Neural progenitor cell (in vitro differentiated cells): ENCODE results near the gene AUTS2. TPM values are rescaled to one million over a fixed set of nuclear protein-coding genes. Genes with fewer than 3 reads are reported as not detected.
A peak's percentile ranks its signal among the peaks of the same experiment; 100 is the strongest.

Experiments used
- DNase-seq: peaks from one replicate; pipeline ENCODE4 v3.0.0-alpha.2; 2016; ENCODE audit warnings: low spot score
- H2AFZ ChIP-seq: fragments of 200-600 bp; sonication (generic); replicated peaks from 2 replicates; pipeline ENCODE4 v1.6.1; 2016; ENCODE audit warnings: antibody characterized with exemption
- H3F3A ChIP-seq: fragments of 200-600 bp; sonication (generic); 2 replicates; pipeline ENCODE4 v1.6.1; 2016; ENCODE audit warnings: antibody characterized with exemption, low read depth
- H3K27ac ChIP-seq: fragments of 200-600 bp; sonication (generic); 2 replicates; pipeline ENCODE4 v1.5.1; 2016; ENCODE audit warnings: mild to moderate bottlenecking
- H3K27me3 ChIP-seq: fragments of 200-600 bp; sonication (generic); 2 replicates; pipeline ENCODE4 v1.6.1; 2016; ENCODE audit warnings: mild to moderate bottlenecking, moderate library complexity
- H3K36me3 ChIP-seq: fragments of 200-600 bp; sonication (generic); 2 replicates; pipeline ENCODE4 v1.5.1; 2016
- H3K4me1 ChIP-seq: fragments of 200-600 bp; sonication (generic); 2 replicates; pipeline ENCODE4 v1.6.1; 2016; ENCODE audit warnings: mixed run types
- H3K4me2 ChIP-seq: fragments of 200-600 bp; sonication (generic); 2 replicates; pipeline ENCODE4 v1.6.1; 2016
- H3K4me3 ChIP-seq: fragments of 200-600 bp; sonication (generic); 2 replicates; pipeline ENCODE4 v1.5.1; 2016
- H3K79me2 ChIP-seq: fragments of 200-600 bp; sonication (generic); 2 replicates; pipeline ENCODE4 v1.6.1; 2016; ENCODE audit warnings: low read depth
- H3K9ac ChIP-seq: fragments of 200-600 bp; sonication (generic); 2 replicates; pipeline ENCODE4 v1.6.1; 2016
- H3K9me3 ChIP-seq: fragments of 200-600 bp; sonication (generic); 2 replicates; pipeline ENCODE4 v1.5.1; 2016; ENCODE audit warnings: low read depth
- H4K20me1 ChIP-seq: fragments of 200-600 bp; sonication (generic); 2 replicates; pipeline ENCODE4 v1.6.1; 2016; ENCODE audit warnings: low read depth
- H3K27ac Mint-ChIP-seq: 3 replicates; pipeline ENCODE4 v1.8.0; 2021; ENCODE audit warnings: mixed read lengths
- H3K27me3 Mint-ChIP-seq: 2 replicates; pipeline ENCODE4 v1.8.0; 2022; ENCODE audit warnings: low read depth, mild to moderate bottlenecking, inconsistent platforms, moderate library complexity, mixed read lengths; ENCODE audit not compliant: insufficient read depth
- H3K36me3 Mint-ChIP-seq: 3 replicates; pipeline ENCODE4 v1.8.0; 2021; ENCODE audit warnings: mixed read lengths
- H3K4me1 Mint-ChIP-seq: 3 replicates; pipeline ENCODE4 v1.8.0; 2021; ENCODE audit warnings: mixed read lengths
- H3K4me3 Mint-ChIP-seq: 3 replicates; pipeline ENCODE4 v1.8.0; 2021; ENCODE audit warnings: mild to moderate bottlenecking, moderate library complexity, mixed read lengths
- H3K9me3 Mint-ChIP-seq: 3 replicates; pipeline ENCODE4 v1.8.0; 2020; ENCODE audit warnings: mixed read lengths
- EZH2 ChIP-seq: fragments of 200-600 bp; sonication (generic); IDR thresholded peaks from 2 replicates; pipeline ENCODE4 v1.6.1; 2017; ENCODE audit warnings: antibody characterized with exemption, mild to moderate bottlenecking, moderate library complexity
- EZH2phosphoT487 ChIP-seq: fragments of 200-600 bp; sonication (generic); IDR thresholded peaks from 2 replicates; pipeline ENCODE4 v1.6.1; 2017; ENCODE audit warnings: antibody characterized with exemption
- total RNA-seq: library from RNA; depleted of rRNA; stranded (reverse); fragments of >200 nt; gene quantifications from 2 replicates; pipeline ENCODE4 v1.2.3, GENCODE V29; 2015; ENCODE audit warnings: low replicate concordance
- TF ChIP-seq, protein P1 (sequence below): fragments of 200-600 bp; sonication (generic); IDR thresholded peaks from 2 replicates; pipeline ENCODE4 v1.5.1; 2017; ENCODE audit warnings: antibody characterized with exemption, mild to moderate bottlenecking

AUTS2 gene
- total RNA-seq, 1 donor from 2014 or later, result 50.0 TPM

DNA sequence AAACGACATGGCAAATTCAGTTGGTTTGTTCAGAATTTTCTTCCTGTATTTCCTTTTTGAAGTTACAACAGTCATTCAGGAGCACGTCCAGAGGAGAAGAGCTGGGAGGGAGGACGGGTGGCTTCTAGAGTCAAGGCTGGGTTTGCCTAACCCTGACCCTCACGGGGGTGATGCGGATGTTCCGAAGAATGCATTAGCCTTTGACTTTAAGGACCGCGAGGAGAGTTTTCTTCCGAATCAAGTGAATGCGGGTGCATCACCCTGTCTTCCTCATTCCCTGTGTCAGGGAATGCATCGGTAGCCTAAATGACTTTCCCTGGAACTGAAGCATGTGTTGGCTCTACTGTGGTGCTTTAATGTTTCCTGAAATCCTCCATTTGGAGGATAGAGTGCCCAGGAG lies 1137.0 kb downstream of the AUTS2 start:
- Mint-ChIP-seq H3K4me1 (peaks cover 44% of the 10 kb centered on the region), H3K36me3 (peaks cover 28% of the 10 kb centered on the region), H3K4me3 (no peak overlapping the region), H3K27ac (no peak overlapping the region), H3K9me3 (peaks cover 13% of the 10 kb centered on the region), H3K27me3 (peaks cover 6% of the 10 kb centered on the region)
- Histone ChIP-seq H3K27me3 (no peaks in the 10 kb centered on the region), H4K20me1 (peaks cover 94% of the 10 kb centered on the region), H3K4me3 (no peak overlapping the region), H3K27ac (no peak overlapping the region), H3K9ac (no peak overlapping the region), H3K79me2 (peaks cover 100% of the 10 kb centered on the region), H3F3A (peaks cover 13% of the 10 kb centered on the region), H3K4me2 (peak overlapping the region; percentile 13), H3K4me1 (peaks cover 36% of the 10 kb centered on the region), H3K9me3 (no peaks in the 10 kb centered on the region), H2AFZ (no peak overlapping the region), H3K36me3 (peaks cover 3% of the 10 kb centered on the region)
- TF ChIP-seq EZH2phosphoT487 (no peak), EZH2 (no peak)
- TF ChIP-seq, protein P1, sequence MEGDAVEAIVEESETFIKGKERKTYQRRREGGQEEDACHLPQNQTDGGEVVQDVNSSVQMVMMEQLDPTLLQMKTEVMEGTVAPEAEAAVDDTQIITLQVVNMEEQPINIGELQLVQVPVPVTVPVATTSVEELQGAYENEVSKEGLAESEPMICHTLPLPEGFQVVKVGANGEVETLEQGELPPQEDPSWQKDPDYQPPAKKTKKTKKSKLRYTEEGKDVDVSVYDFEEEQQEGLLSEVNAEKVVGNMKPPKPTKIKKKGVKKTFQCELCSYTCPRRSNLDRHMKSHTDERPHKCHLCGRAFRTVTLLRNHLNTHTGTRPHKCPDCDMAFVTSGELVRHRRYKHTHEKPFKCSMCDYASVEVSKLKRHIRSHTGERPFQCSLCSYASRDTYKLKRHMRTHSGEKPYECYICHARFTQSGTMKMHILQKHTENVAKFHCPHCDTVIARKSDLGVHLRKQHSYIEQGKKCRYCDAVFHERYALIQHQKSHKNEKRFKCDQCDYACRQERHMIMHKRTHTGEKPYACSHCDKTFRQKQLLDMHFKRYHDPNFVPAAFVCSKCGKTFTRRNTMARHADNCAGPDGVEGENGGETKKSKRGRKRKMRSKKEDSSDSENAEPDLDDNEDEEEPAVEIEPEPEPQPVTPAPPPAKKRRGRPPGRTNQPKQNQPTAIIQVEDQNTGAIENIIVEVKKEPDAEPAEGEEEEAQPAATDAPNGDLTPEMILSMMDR, result no peak
- peak; percentile 31 for DNase-seq

DNA sequence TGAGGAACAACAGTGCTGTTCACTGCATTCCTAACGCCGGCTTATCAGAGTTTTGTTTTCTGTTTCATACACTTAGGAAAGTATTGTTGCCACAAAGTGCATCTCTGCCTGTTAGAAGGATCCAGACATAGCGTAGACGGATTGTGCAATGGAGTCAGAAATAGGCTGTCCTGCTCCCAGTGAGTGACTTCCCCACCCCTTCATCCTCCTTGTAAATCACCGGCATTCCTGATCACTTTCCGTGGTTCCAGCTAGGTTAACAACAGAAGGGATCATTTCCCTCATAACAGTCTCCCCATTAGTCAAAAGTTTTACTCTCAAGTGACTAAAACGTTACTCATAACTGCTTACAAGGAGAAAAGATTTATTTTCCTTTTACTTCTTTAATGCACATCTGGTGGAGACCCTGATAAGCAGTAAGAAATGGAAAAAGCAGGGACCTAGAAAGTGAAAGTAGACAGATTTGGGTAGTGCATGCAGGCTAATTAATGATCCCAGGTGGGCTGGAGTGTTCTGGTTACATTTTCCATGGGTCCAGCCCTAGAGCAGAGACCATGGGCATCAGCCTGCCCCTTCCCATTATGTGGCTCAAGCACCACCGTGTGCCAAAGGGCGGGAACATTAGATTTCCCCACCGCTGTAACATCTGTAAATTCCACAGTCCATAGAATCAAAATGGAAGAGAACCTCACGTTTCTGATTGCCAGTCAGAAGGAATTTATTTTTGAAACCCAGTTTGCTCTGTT lies 1138.6 kb downstream of the AUTS2 start:
- H3K27me3 ChIP-seq, result no peaks in the 10 kb centered on the region
- peaks cover 36% of the 10 kb centered on the region for H3K4me1 ChIP-seq
- peaks cover 4% of the 10 kb centered on the region for H3K9me3 Mint-ChIP-seq
- no peak overlapping the region for H3K4me3 ChIP-seq
- TF ChIP-seq, protein P1, result no peak
- TF ChIP-seq EZH2phosphoT487 (no peak), EZH2 (no peak)
- H3F3A ChIP-seq, result peaks cover 13% of the 10 kb centered on the region
- H4K20me1 ChIP-seq, result peaks cover 99% of the 10 kb centered on the region
- no peaks in the 10 kb centered on the region for H3K9me3 ChIP-seq
- H3K9ac ChIP-seq, result no peak overlapping the region
- H2AFZ ChIP-seq, result no peak overlapping the region
- H3K79me2 ChIP-seq, result peaks cover 100% of the 10 kb centered on the region
- no peak for DNase-seq
- H3K36me3 Mint-ChIP-seq, result peaks cover 16% of the 10 kb centered on the region
- no peak overlapping the region for H3K4me3 Mint-ChIP-seq
- H3K27ac Mint-ChIP-seq, result no peak overlapping the region
- H3K27me3 Mint-ChIP-seq, result peaks cover 6% of the 10 kb centered on the region
- H3K27ac ChIP-seq, result no peak overlapping the region
- peaks cover 47% of the 10 kb centered on the region for H3K4me1 Mint-ChIP-seq
- peak overlapping the region; percentile 20 for H3K4me2 ChIP-seq
- no peaks in the 10 kb centered on the region for H3K36me3 ChIP-seq

DNA sequence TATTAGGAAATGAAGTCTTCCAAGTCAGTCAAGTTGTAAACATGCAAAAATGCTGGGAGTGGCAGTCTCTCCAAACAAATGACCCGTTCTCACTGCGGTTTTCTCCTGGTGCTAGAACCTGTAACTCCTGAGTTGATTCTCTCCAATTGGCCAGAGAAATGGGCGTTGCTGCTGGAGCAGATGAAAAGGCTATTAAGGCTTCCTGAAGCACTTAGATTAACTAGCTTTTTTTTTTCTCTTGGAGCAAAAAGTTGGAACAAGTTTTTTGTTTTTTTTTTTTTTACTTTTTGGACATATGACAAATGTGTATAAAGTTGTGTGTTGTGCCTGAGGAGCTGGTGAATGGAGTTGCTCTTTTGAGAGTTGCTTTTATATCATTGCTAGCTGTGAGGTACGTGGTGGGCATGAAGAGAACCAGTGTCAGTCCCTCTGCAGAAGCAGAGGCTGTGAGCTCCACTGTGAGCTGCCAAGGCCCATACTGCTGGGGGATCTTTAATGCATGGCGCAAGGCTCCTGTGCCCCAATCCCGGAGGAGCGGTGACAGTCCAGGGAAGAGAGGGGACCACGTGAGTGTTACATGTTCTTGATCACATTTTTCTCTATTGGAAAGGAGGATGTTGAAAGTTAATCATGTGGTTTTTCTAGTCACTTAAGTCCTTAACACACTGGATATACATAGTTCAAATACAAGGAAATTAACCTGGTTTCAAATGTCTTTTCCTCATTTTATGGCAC lies 1140.0 kb downstream of the AUTS2 start:
- Histone ChIP-seq H3K4me2 (peak overlapping the region; percentile 16), H4K20me1 (peaks cover 99% of the 10 kb centered on the region), H3K27me3 (no peaks in the 10 kb centered on the region), H2AFZ (no peak overlapping the region), H3K4me3 (no peak overlapping the region), H3K9ac (no peak overlapping the region), H3K4me1 (peaks cover 36% of the 10 kb centered on the region), H3K36me3 (no peaks in the 10 kb centered on the region), H3K27ac (no peak overlapping the region), H3K9me3 (no peaks in the 10 kb centered on the region), H3K79me2 (peaks cover 100% of the 10 kb centered on the region), H3F3A (peaks cover 17% of the 10 kb centered on the region)
- TF ChIP-seq EZH2 (no peak), EZH2phosphoT487 (no peak)
- TF ChIP-seq, protein P1, result no peak
- Mint-ChIP-seq H3K9me3 (no peaks in the 10 kb centered on the region), H3K27me3 (peaks cover 6% of the 10 kb centered on the region), H3K36me3 (peaks cover 9% of the 10 kb centered on the region), H3K27ac (no peak overlapping the region), H3K4me3 (no peak overlapping the region), H3K4me1 (peaks cover 51% of the 10 kb centered on the region)
- no peak for DNase-seq
